ENCODE measurements around the gene RUFY1. TPM values are rescaled to one million over a fixed set of nuclear protein-coding genes. Genes with fewer than 3 reads are reported as not detected.

RUFY1 gene
- total RNA-seq, 1 experiment from 2014 or later: 45.7 TPM

DNA sequence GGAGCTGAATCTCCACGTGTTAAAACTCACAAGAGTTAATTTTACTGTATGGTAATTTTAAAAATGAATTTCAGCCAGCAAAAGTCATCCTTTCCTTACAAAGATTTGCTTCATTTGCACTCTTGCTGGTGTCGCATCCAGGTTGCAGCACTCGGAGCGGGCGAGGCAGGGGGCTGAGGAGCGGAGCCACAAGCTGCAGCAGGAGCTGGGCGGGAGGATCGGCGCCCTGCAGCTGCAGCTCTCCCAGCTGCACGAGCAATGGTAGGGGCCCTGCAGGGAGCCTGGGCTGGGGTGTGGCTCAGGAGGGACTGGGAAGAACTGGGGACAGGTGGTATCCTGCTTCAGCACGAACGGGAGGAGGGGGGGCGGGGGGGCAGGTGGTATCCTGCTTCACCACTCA is 46.1 kb downstream of the RUFY1 start:
- Histone ChIP-seq H4K20me1 (ENCODE audit: control insufficient read depth, insufficient read depth, insufficient read length) (no peaks in the 10 kb centered on the region), H3K79me2 (ENCODE audit: insufficient read depth, low read length) (no peaks in the 10 kb centered on the region), H2BK12ac (ENCODE audit: insufficient read length, low read depth, low read length) (no peak overlapping the region), H3K9me3 (ENCODE audit: control insufficient read depth, low read depth, low read length) (no peaks in the 10 kb centered on the region), H3K14ac (ENCODE audit: insufficient read depth, low read length) (no peak overlapping the region), H3K4me2 (ENCODE audit: insufficient read depth, insufficient read length, low read length) (no peak overlapping the region), H3K27me3 (ENCODE audit: insufficient read depth, low read length) (no peaks in the 10 kb centered on the region), H3K23ac (ENCODE audit: insufficient read length, low read depth, low read length) (no peak overlapping the region), H2BK120ac (ENCODE audit: low read depth, low read length, poor library complexity, severe bottlenecking) (no peak overlapping the region), H2BK20ac (ENCODE audit: low read depth, low read length, poor library complexity, severe bottlenecking) (no peak overlapping the region), H3K27ac (ENCODE audit: insufficient read length, low read depth, low read length) (no peak overlapping the region), H4K91ac (ENCODE audit: insufficient read length, low read depth, low read length) (no peak overlapping the region), H4K8ac (replicated peaks; ENCODE audit: insufficient read length, low read depth, low read length) (no peak overlapping the region), H3K56ac (ENCODE audit: insufficient read length, low read depth, low read length) (no peak overlapping the region), H3K4me1 (ENCODE audit: insufficient read depth, low read length) (no peaks in the 10 kb centered on the region), H2BK15ac (ENCODE audit: low read depth, low read length) (no peak overlapping the region), H3K9ac (ENCODE audit: extremely low read depth, insufficient read length, low read length) (no peak overlapping the region), H4K5ac (ENCODE audit: insufficient read length, low read depth, low read length) (no peak overlapping the region), H3T11ph (ENCODE audit: low read length) (no peak overlapping the region), H3K23me2 (ENCODE audit: insufficient read length, low read depth, low read length, poor library complexity, severe bottlenecking) (no peaks in the 10 kb centered on the region), H2AFZ (ENCODE audit: low read length) (no peak overlapping the region), H2AK5ac (ENCODE audit: insufficient read length, low read length) (no peak overlapping the region), H2BK5ac (ENCODE audit: insufficient read length, low read length) (no peak overlapping the region), H3K4ac (ENCODE audit: low read depth, low read length) (no peak overlapping the region), H3K18ac (ENCODE audit: insufficient read length, low read depth, low read length) (no peak overlapping the region), H3K79me1 (ENCODE audit: insufficient read depth, low read depth, low read length, poor library complexity, severe bottlenecking) (no peaks in the 10 kb centered on the region)
- no peaks in the 10 kb centered on the region for H3K4me1 Mint-ChIP-seq
- no peak overlapping the region for H3K4me3 Mint-ChIP-seq
- H3K27ac Mint-ChIP-seq: no peak overlapping the region
- DNase-seq: no peak
- WGBS (ENCODE audit: extremely low coverage, insufficient read length, low lambda C conversion rate): no CpG with 5 or more reads among the region's 13 CpGs
- H3K36me3 Mint-ChIP-seq (ENCODE audit: insufficient read depth in 1 of 3, low read depth in 3 of 3): peaks cover 52 to 94% (median 87%) of the 10 kb centered on the region in 3 experiments
- H3K9me3 Mint-ChIP-seq: no peaks in the 10 kb centered on the region
- TF ChIP-seq, protein P1, sequence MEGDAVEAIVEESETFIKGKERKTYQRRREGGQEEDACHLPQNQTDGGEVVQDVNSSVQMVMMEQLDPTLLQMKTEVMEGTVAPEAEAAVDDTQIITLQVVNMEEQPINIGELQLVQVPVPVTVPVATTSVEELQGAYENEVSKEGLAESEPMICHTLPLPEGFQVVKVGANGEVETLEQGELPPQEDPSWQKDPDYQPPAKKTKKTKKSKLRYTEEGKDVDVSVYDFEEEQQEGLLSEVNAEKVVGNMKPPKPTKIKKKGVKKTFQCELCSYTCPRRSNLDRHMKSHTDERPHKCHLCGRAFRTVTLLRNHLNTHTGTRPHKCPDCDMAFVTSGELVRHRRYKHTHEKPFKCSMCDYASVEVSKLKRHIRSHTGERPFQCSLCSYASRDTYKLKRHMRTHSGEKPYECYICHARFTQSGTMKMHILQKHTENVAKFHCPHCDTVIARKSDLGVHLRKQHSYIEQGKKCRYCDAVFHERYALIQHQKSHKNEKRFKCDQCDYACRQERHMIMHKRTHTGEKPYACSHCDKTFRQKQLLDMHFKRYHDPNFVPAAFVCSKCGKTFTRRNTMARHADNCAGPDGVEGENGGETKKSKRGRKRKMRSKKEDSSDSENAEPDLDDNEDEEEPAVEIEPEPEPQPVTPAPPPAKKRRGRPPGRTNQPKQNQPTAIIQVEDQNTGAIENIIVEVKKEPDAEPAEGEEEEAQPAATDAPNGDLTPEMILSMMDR (conservative IDR thresholded peaks at IDR 0.05): no peak
- no peaks in the 10 kb centered on the region for H3K27me3 Mint-ChIP-seq (ENCODE audit: low read depth)

Measured in H9 (cell line).